Loucy (cell line): ENCODE measurements around the gene CCDC70.
A peak's percentile ranks its signal among the peaks of the same experiment; 100 is the strongest.

Experiments
- H2AFZ ChIP-seq: fragments of 200-600 bp; sonication (generic); 2 replicates; pipeline ENCODE4 v1.6.0; 2016; ENCODE audit warnings: antibody characterized with exemption, mild to moderate bottlenecking, low read length, moderate library complexity
- H3F3A ChIP-seq: fragments of 200-600 bp; 2 replicates; pipeline ENCODE4 v1.6.0; 2016; ENCODE audit warnings: antibody characterized with exemption, low read depth, mild to moderate bottlenecking
- H3K27me3 ChIP-seq: fragments of 200-600 bp; sonication (generic); 2 replicates; pipeline ENCODE4 v1.6.1; 2014; ENCODE audit warnings: low read length, mild to moderate bottlenecking; ENCODE audit not compliant: insufficient read depth, poor library complexity, severe bottlenecking
- H3K36me3 ChIP-seq: fragments of 200-600 bp; sonication (generic); 2 replicates; pipeline ENCODE4 v1.6.1; 2016; ENCODE audit warnings: low read length; ENCODE audit not compliant: insufficient read depth
- H3K4me1 ChIP-seq: fragments of 200-600 bp; sonication (generic); 2 replicates; pipeline ENCODE4 v1.5.1; 2014; ENCODE audit warnings: low read length, mild to moderate bottlenecking; ENCODE audit not compliant: insufficient read depth, poor library complexity, severe bottlenecking
- H3K4me2 ChIP-seq: fragments of 200-600 bp; sonication (generic); 2 replicates; pipeline ENCODE4 v1.6.0; 2014; ENCODE audit warnings: antibody characterized with exemption, low read length, low read depth, mild to moderate bottlenecking; ENCODE audit not compliant: poor library complexity, severe bottlenecking
- H3K4me3 ChIP-seq: fragments of 200-600 bp; sonication (generic); 2 replicates; pipeline ENCODE4 v1.5.1; 2014; ENCODE audit warnings: low read length, mild to moderate bottlenecking, mixed read lengths; ENCODE audit not compliant: poor library complexity, severe bottlenecking
- H3K79me2 ChIP-seq: fragments of 200-600 bp; sonication (generic); 2 replicates; pipeline ENCODE4 v1.6.1; 2014; ENCODE audit warnings: low read length; ENCODE audit not compliant: insufficient read depth
- H3K9ac ChIP-seq: fragments of 200-600 bp; sonication (generic); 2 replicates; pipeline ENCODE4 v1.6.0; 2014; ENCODE audit warnings: mild to moderate bottlenecking, low read depth, low read length, moderate library complexity; ENCODE audit not compliant: poor library complexity, severe bottlenecking
- H3K9me2 ChIP-seq: fragments of 200-600 bp; sonication (generic); replicated peaks from 2 replicates; pipeline ENCODE4 v1.6.1; 2016; ENCODE audit warnings: low read depth, low read length, mixed read lengths
- H3K9me3 ChIP-seq: fragments of 200-600 bp; sonication (generic); 2 replicates; pipeline ENCODE4 v1.6.1; 2014; ENCODE audit warnings: mild to moderate bottlenecking, antibody characterized with exemption, low read length, low read depth; ENCODE audit not compliant: insufficient read depth
- H4K20me1 ChIP-seq: fragments of 200-600 bp; sonication (generic); 2 replicates; pipeline ENCODE4 v1.6.0; 2014; ENCODE audit warnings: antibody characterized with exemption, low read length, mild to moderate bottlenecking; ENCODE audit not compliant: insufficient read depth, poor library complexity, severe bottlenecking
- EZH2phosphoT487 ChIP-seq: fragments of 200-600 bp; IDR thresholded peaks from 2 replicates; pipeline ENCODE4 v1.6.1; 2018; ENCODE audit warnings: antibody characterized with exemption, mild to moderate bottlenecking, moderate library complexity, borderline replicate concordance
- TF ChIP-seq, protein P1 (sequence below): fragments of 200-600 bp; sonication (generic); conservative IDR thresholded peaks from 2 replicates; pipeline ENCODE4 v1.5.1; 2014; ENCODE audit warnings: mild to moderate bottlenecking, antibody characterized with exemption, low read length

CCDC70 gene

DNA sequence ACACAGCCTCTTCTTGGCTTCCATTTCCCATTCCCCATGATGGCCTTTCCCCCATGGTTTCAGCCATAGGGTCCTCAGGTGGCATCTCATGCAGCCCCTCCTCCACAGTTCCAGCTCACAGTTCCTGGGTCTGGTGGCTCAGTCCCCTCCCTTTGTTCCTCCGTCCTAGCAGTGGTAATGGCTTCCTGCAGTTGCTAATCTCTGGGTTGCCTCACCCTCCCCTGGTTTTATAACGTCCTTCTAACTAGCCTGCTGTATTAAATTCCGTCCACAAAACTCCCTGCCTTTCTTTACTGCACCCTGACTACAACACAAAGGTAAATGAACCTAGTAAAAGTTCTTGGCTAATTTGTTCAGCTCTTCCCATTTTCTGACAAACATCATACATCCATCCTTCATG, 30.9 kb downstream of the CCDC70 start:
- Histone ChIP-seq H3K36me3 (no peaks in the 10 kb centered on the region), H3K9me2 (no peaks in the 10 kb centered on the region), H2AFZ (peak overlapping the region; percentile 86), H3K9me3 (no peaks in the 10 kb centered on the region; the same call in 1 of the 2 replicates), H3K9ac (peak overlapping the region; percentile 62), H3F3A (no peaks in the 10 kb centered on the region), H3K4me2 (peak overlapping the region; percentile 54), H3K27me3 (no peaks in the 10 kb centered on the region), H4K20me1 (no peaks in the 10 kb centered on the region), H3K79me2 (no peaks in the 10 kb centered on the region), H3K4me1 (peaks cover 39% of the 10 kb centered on the region), H3K4me3 (peak overlapping the region; percentile 12)
- no peak for TF ChIP-seq EZH2phosphoT487
- TF ChIP-seq, protein P1, sequence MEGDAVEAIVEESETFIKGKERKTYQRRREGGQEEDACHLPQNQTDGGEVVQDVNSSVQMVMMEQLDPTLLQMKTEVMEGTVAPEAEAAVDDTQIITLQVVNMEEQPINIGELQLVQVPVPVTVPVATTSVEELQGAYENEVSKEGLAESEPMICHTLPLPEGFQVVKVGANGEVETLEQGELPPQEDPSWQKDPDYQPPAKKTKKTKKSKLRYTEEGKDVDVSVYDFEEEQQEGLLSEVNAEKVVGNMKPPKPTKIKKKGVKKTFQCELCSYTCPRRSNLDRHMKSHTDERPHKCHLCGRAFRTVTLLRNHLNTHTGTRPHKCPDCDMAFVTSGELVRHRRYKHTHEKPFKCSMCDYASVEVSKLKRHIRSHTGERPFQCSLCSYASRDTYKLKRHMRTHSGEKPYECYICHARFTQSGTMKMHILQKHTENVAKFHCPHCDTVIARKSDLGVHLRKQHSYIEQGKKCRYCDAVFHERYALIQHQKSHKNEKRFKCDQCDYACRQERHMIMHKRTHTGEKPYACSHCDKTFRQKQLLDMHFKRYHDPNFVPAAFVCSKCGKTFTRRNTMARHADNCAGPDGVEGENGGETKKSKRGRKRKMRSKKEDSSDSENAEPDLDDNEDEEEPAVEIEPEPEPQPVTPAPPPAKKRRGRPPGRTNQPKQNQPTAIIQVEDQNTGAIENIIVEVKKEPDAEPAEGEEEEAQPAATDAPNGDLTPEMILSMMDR, result no peak

DNA sequence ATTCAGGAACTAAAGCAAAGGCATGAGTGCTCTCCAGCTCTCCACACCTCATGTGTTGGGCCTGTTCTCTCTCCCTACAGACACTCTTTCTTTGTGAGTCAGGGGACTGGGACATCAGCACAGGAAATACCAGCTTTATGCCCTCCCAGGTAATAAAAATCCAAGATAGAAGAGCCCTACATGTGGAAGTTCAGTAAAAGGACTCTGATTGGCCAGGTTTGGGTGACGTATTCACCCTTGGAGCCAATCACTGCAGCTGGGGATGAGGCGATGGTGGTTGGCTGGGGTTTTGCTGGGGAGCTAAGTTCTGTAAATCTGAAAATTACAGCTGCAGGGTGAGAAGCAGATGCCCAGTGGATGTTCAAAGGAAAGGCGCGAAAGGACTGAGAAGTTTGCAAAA, 32.5 kb downstream of the CCDC70 start:
- Histone ChIP-seq H3K4me3 (no peak overlapping the region), H4K20me1 (no peaks in the 10 kb centered on the region), H3K9me3 (no peaks in the 10 kb centered on the region; the same call in 1 of the 2 replicates), H3K4me2 (peak overlapping the region; percentile 39), H2AFZ (peak overlapping the region; percentile 80), H3K27me3 (no peaks in the 10 kb centered on the region), H3K79me2 (no peaks in the 10 kb centered on the region), H3K36me3 (no peaks in the 10 kb centered on the region), H3K9me2 (no peaks in the 10 kb centered on the region), H3K9ac (peak overlapping the region; percentile 62), H3K4me1 (peaks cover 39% of the 10 kb centered on the region), H3F3A (no peaks in the 10 kb centered on the region)
- TF ChIP-seq, protein P1, result no peak
- TF ChIP-seq EZH2phosphoT487, result no peak

DNA sequence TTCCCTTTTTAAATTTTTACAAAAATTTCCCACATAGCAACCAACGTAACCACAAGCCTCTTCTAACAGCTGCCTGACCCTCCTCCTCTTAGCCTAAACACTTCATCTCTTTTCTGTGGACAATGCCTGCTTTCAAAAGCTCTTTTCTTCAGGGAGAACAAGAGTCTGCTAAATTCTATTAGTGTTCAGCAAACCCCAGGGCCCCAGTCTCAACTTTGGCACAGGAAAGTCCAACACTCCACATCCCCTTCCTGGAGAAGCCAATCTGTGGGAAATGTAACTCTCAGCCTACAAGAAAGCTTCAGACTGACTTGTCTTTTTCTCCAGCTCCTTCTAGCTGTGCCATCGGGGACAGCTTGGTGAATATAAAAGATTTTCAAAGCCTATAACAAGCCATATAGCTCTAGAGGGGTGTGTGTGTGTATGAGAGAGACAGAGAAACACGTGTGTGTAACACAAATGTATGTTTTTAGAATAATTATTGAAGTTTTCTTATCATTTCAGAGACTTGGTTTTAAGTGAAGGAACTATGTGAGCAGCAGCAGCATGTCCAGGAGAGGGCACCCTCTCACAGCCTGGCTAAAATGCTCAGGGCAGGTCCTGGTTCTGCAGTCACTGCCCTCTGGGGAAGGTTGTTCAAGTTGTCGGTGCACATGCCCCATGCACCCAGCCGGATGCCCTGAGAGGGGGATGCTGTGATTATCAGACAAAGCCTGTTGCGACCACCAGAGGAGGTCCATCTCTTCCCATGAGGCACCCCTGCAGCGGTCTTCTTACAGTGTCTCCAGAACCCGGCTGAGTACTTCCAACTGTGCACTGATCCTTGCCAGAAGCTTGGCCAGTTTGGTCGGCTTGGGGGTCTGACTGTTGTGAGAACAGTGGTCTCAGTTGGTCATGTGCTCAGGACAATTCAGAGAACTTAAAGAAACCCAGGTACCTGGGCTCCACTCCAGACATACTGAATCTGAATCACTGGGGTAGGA, 34.4 kb downstream of the CCDC70 start:
- Histone ChIP-seq H3K27me3 (no peaks in the 10 kb centered on the region), H4K20me1 (no peaks in the 10 kb centered on the region), H2AFZ (peak overlapping the region; percentile 86), H3K4me1 (peaks cover 49% of the 10 kb centered on the region), H3K4me2 (peak overlapping the region; percentile 49), H3F3A (no peaks in the 10 kb centered on the region), H3K4me3 (no peak overlapping the region), H3K36me3 (no peaks in the 10 kb centered on the region), H3K9ac (peak overlapping the region; percentile 53), H3K9me2 (no peaks in the 10 kb centered on the region), H3K79me2 (no peaks in the 10 kb centered on the region), H3K9me3 (no peaks in the 10 kb centered on the region)
- TF ChIP-seq EZH2phosphoT487, result no peak
- TF ChIP-seq, protein P1, result peak; percentile 94
